Peyer's patch (tissue), 4 donors: Measurements from ENCODE around the gene A2M. TPM values are rescaled to one million over a fixed set of nuclear protein-coding genes. Genes with fewer than 3 reads are reported as not detected.

Experiments used
- DNase-seq, 3 donors: peaks; one replicate each; pipeline ENCODE4 v3.0.0-alpha.2; 2017 to 2019
- H3K27ac ChIP-seq, 4 donors: fragments of 200-600 bp; sonication (generic); one replicate each; pipeline ENCODE4 v1.5.1; 2016 to 2019
- H3K27me3 ChIP-seq, 2 donors: fragments of 200-600 bp; sonication (generic); one replicate each; pipeline ENCODE4 v1.5.1; 2019
- H3K36me3 ChIP-seq, 3 donors: fragments of 200-600 bp; sonication (generic); one replicate each; pipeline ENCODE4 v1.5.1; 2016 to 2019
- H3K4me1 ChIP-seq, 4 donors: fragments of 200-600 bp; sonication (generic); one replicate each; pipeline ENCODE4 v1.5.1; 2016 to 2019
- H3K4me3 ChIP-seq, 4 donors: fragments of 200-600 bp; sonication (generic); 1 replicate in 3 of 4; 2 replicates in 1 of 4; pipeline ENCODE4 v1.5.1; 2016 to 2019; ENCODE audit warnings: mild to moderate bottlenecking in 1 of 4
- H3K9me3 ChIP-seq, 4 donors: fragments of 200-600 bp; sonication (generic); one replicate each; pipeline ENCODE4 v1.5.1; 2016 to 2019; ENCODE audit warnings: mild to moderate bottlenecking in 1 of 4
- CTCF ChIP-seq, 6 experiments: fragments of 450-650 bp in 4 of 6; fragments of 200-600 bp in 2 of 6; sonication (generic) in 1 of 6; IDR thresholded peaks; one replicate each; pipeline ENCODE4 v1.5.1; 2017 to 2019; ENCODE audit warnings: antibody characterized with exemption in 6 of 6, mild to moderate bottlenecking in 3 of 6, moderate library complexity in 1 of 6
- POLR2A ChIP-seq, 2 donors: fragments of 450-650 bp; IDR thresholded peaks; one replicate each; pipeline ENCODE4 v1.5.1; 2017; ENCODE audit warnings: antibody characterized with exemption in 2 of 2, mild to moderate bottlenecking in 2 of 2, moderate library complexity in 2 of 2
- total RNA-seq, 4 donors: library from RNA; depleted of rRNA; stranded (reverse); fragments of >200 nt; gene quantifications; one replicate each; pipeline ENCODE4 v1.1.0, GENCODE V29; 2016

The A2M gene
- total RNA-seq, 4 donors from 2014 or later, result 39.8 to 201 (median 88.8) TPM

- Histone ChIP-seq H3K27me3 (no peaks in the 10 kb centered on the region), H3K4me1 (no peaks in the 10 kb centered on the region)
- no peak for TF ChIP-seq CTCF (IDR thresholded peaks at IDR 0.05)
- TF ChIP-seq POLR2A (IDR thresholded peaks at IDR 0.05), result no peak
Measured at GRCh38 chr12:9118158-9118557, 2.4 kb upstream of the A2M start.

GRCh38 chr12:9114946-9115345 lies 773 bp downstream of the A2M start:
- no peaks in the 10 kb centered on the region for H3K27me3 ChIP-seq
- H3K4me1 ChIP-seq, result no peaks in the 10 kb centered on the region
- no peaks in the 10 kb centered on the region for H3K36me3 ChIP-seq
- peak overlapping the region in 2 of 4 donors; percentile 26 to 77 for H3K27ac ChIP-seq
- TF ChIP-seq CTCF (IDR thresholded peaks at IDR 0.05), result no peak
- no peak for TF ChIP-seq POLR2A (IDR thresholded peaks at IDR 0.05)
- H3K4me3 ChIP-seq, result peak overlapping the region in 2 of 4 donors; percentile 44
- DNase-seq, result no peak
- no peaks in the 10 kb centered on the region for H3K9me3 ChIP-seq

More at GRCh38 chr12:9118158-9118557, 2.4 kb upstream of the A2M start:
- H3K36me3 ChIP-seq, result no peaks in the 10 kb centered on the region
- no peaks in the 10 kb centered on the region for H3K9me3 ChIP-seq
- peak in 1 of 3 donors; percentile 48 for DNase-seq
- H3K4me3 ChIP-seq, result no peak overlapping the region
- peak overlapping the region in 2 of 4 donors; percentile 45 to 77 for H3K27ac ChIP-seq

GRCh38 chr12:9113987-9114309 lies 1.8 kb downstream of the A2M start:
- Histone ChIP-seq H3K36me3 (no peaks in the 10 kb centered on the region), H3K27me3 (no peaks in the 10 kb centered on the region), H3K4me3 (peak overlapping the region in 2 of 4 donors; percentile 44), H3K9me3 (no peaks in the 10 kb centered on the region), H3K27ac (peak overlapping the region in 1 of 4 donors; percentile 48), H3K4me1 (no peaks in the 10 kb centered on the region)
- DNase-seq, result no peak
- TF ChIP-seq POLR2A (IDR thresholded peaks at IDR 0.05) (no peak), CTCF (IDR thresholded peaks at IDR 0.05) (no peak)

GRCh38 chr12:9113296-9113986 lies 2.3 kb downstream of the A2M start:
- no peak for DNase-seq
- Histone ChIP-seq H3K36me3 (no peaks in the 10 kb centered on the region), H3K27ac (peak overlapping the region in 2 of 4 donors; percentile 42 to 48), H3K4me1 (no peaks in the 10 kb centered on the region), H3K4me3 (peak overlapping the region in 2 of 4 donors; percentile 44), H3K27me3 (no peaks in the 10 kb centered on the region), H3K9me3 (no peaks in the 10 kb centered on the region)
- no peak for TF ChIP-seq POLR2A (IDR thresholded peaks at IDR 0.05)
- TF ChIP-seq CTCF (IDR thresholded peaks at IDR 0.05), result no peak

GRCh38 chr12:9112076-9112853 lies 3.5 kb downstream of the A2M start:
- DNase-seq, result no peak
- no peaks in the 10 kb centered on the region for H3K4me1 ChIP-seq
- H3K27me3 ChIP-seq, result no peaks in the 10 kb centered on the region
- peaks cover 0 to under 1% (median 0%) of the 10 kb centered on the region in 3 donors for H3K36me3 ChIP-seq
- no peak for TF ChIP-seq POLR2A (IDR thresholded peaks at IDR 0.05)
- TF ChIP-seq CTCF (IDR thresholded peaks at IDR 0.05), result no peak
- no peaks in the 10 kb centered on the region for H3K9me3 ChIP-seq
- H3K27ac ChIP-seq, result peak overlapping the region in 1 of 4 donors; percentile 48
- H3K4me3 ChIP-seq, result peak overlapping the region in 1 of 4 donors; percentile 44
